ENCODE results near the gene TPPP3. TPM values are rescaled to one million over a fixed set of nuclear protein-coding genes. Genes with fewer than 3 reads are reported as not detected.
"Not testable (repeated sequence)": the region's sequence is repeated elsewhere in the genome, so short reads cannot be mapped to it uniquely, and the experiment has no call there.

TPPP3 gene
- total and polyA plus RNA-seq, 4 donors: 164 to 371 (median 185) TPM

GRCh38 chr16:67356396-67356795, 36.9 kb downstream of the TPPP3 start:
- Histone ChIP-seq H3K4me3 (no peak overlapping the region), H3K4me1 (ENCODE audit: control insufficient read depth in 5 of 5, insufficient read depth in 5 of 5, low read length in 5 of 5) (no peaks in the 10 kb centered on the region), H3K27me3 (ENCODE audit: control insufficient read depth in 3 of 3, insufficient read depth in 3 of 3, low read length in 2 of 3) (no peaks in the 10 kb centered on the region), H3K9me3 (ENCODE audit: control insufficient read depth in 4 of 4, insufficient read depth in 3 of 4, low read length in 3 of 4) (no peaks in the 10 kb centered on the region), H3K27ac (ENCODE audit: low read depth in 1 of 2, low read length in 1 of 2) (no peak overlapping the region), H3K36me3 (ENCODE audit: control insufficient read depth in 4 of 4, insufficient read depth in 4 of 4, low read length in 4 of 4) (no peaks in the 10 kb centered on the region), H3K9ac (ENCODE audit: insufficient read depth in 1 of 2, low read length in 2 of 2) (no peak overlapping the region)
- DNase-seq: no peak
- no peak for ATAC-seq (ENCODE audit: insufficient read depth, low FRiP score)
- no peak for TF ChIP-seq CTCF (IDR thresholded peaks at IDR 0.05; ENCODE audit: control extremely low read depth, extremely low read depth)
- WGBS, 2 donors: 89 to 91% methylated on average over 3 of the region's 3 CpGs

GRCh38 chr16:67352463-67352862, 40.8 kb downstream of the TPPP3 start:
- not testable (repeated sequence) for H3K27me3 ChIP-seq (ENCODE audit: control insufficient read depth in 3 of 3, insufficient read depth in 3 of 3, low read length in 2 of 3); H3K36me3 ChIP-seq (ENCODE audit: control insufficient read depth in 4 of 4, insufficient read depth in 4 of 4, low read length in 4 of 4); H3K27ac ChIP-seq (ENCODE audit: low read depth in 1 of 2, low read length in 1 of 2); ATAC-seq (ENCODE audit: insufficient read depth, low FRiP score); H3K4me3 ChIP-seq; H3K9me3 ChIP-seq (ENCODE audit: control insufficient read depth in 4 of 4, insufficient read depth in 3 of 4, low read length in 3 of 4); DNase-seq; H3K9ac ChIP-seq (ENCODE audit: insufficient read depth in 1 of 2, low read length in 2 of 2); H3K4me1 ChIP-seq (ENCODE audit: control insufficient read depth in 5 of 5, insufficient read depth in 5 of 5, low read length in 5 of 5)
- 96% methylated on average over 3 of the region's 3 CpGs for WGBS, 2 donors

GRCh38 chr16:67350324-67350723, 43.0 kb downstream of the TPPP3 start:
- DNase-seq (no peak), ATAC-seq (ENCODE audit: insufficient read depth, low FRiP score) (no peak)
- no peaks in the 10 kb centered on the region for H3K27me3 ChIP-seq (ENCODE audit: control insufficient read depth in 3 of 3, insufficient read depth in 3 of 3, low read length in 2 of 3)
- peaks cover 0 to 6% (median 0%) of the 10 kb centered on the region in 5 donors for H3K4me1 ChIP-seq (ENCODE audit: control insufficient read depth in 5 of 5, insufficient read depth in 5 of 5, low read length in 5 of 5)
- no peak overlapping the region for H3K4me3 ChIP-seq
- H3K27ac ChIP-seq (ENCODE audit: low read depth in 1 of 2, low read length in 1 of 2): no peak overlapping the region
- H3K9me3 ChIP-seq (ENCODE audit: control insufficient read depth in 4 of 4, insufficient read depth in 3 of 4, low read length in 3 of 4): no peaks in the 10 kb centered on the region
- H3K36me3 ChIP-seq (ENCODE audit: control insufficient read depth in 4 of 4, insufficient read depth in 4 of 4, low read length in 4 of 4): no peaks in the 10 kb centered on the region
- WGBS, 2 donors: 92 to 95% methylated on average over 1 of the region's 1 CpG
- no peak for TF ChIP-seq CTCF (IDR thresholded peaks at IDR 0.05; ENCODE audit: control extremely low read depth, extremely low read depth)
- H3K9ac ChIP-seq (ENCODE audit: insufficient read depth in 1 of 2, low read length in 2 of 2): no peak overlapping the region

- peaks cover 0 to 6% (median 0%) of the 10 kb centered on the region in 5 donors for H3K4me1 ChIP-seq (ENCODE audit: control insufficient read depth in 5 of 5, insufficient read depth in 5 of 5, low read length in 5 of 5)
- H3K27ac ChIP-seq (ENCODE audit: low read depth in 1 of 2, low read length in 1 of 2): no peak overlapping the region
- H3K9ac ChIP-seq (ENCODE audit: insufficient read depth in 1 of 2, low read length in 2 of 2): no peak overlapping the region
- no peak for DNase-seq
- no peaks in the 10 kb centered on the region for H3K27me3 ChIP-seq (ENCODE audit: control insufficient read depth in 3 of 3, insufficient read depth in 3 of 3, low read length in 2 of 3)
- no peak for TF ChIP-seq CTCF (IDR thresholded peaks at IDR 0.05; ENCODE audit: control extremely low read depth, extremely low read depth)
- no peak for ATAC-seq (ENCODE audit: insufficient read depth, low FRiP score)
- H3K9me3 ChIP-seq (ENCODE audit: control insufficient read depth in 4 of 4, insufficient read depth in 3 of 4, low read length in 3 of 4): no peaks in the 10 kb centered on the region
- H3K4me3 ChIP-seq: no peak overlapping the region
- no peaks in the 10 kb centered on the region for H3K36me3 ChIP-seq (ENCODE audit: control insufficient read depth in 4 of 4, insufficient read depth in 4 of 4, low read length in 4 of 4)
Measured at GRCh38 chr16:67349172-67349571, 44.1 kb downstream of the TPPP3 start.

Data from lung (tissue), 12 donors.